Erythroblast (primary cell): ENCODE data around the gene CD6.

Source experiments
- GATA1 ChIP-seq: IDR thresholded peaks from 2 replicates; pipeline ENCODE4 v1.6.1; 2011; ENCODE audit warnings: low read depth, mild to moderate bottlenecking, control low read depth, low read length, moderate library complexity
- POLR2A ChIP-seq: IDR thresholded peaks from 2 replicates; pipeline ENCODE4 v1.6.1; 2011; ENCODE audit warnings: mild to moderate bottlenecking, low read length

- TF ChIP-seq POLR2A (no peak), GATA1 (no peak)
These were observed 51.8 kb downstream of the CD6 start for GRCh38 chr11:61023086-61023965.
